Endothelial cell of umbilical vein (primary cell): ENCODE data around the gene MAP3K13. TPM values are rescaled to one million over a fixed set of nuclear protein-coding genes. Genes with fewer than 3 reads are reported as not detected.

ENCODE experiments used
- BruUV-seq: library from RNA; stranded (reverse); fragments of 400-500 nt; replicated peaks from 2 replicates; lab custom pipeline; 2021; lab: Mats Ljungman, UMichigan
- CTCF ChIA-PET: fragments of 300-600, 350-600 bp; sonication (Branson Sonifier 250); formaldehyde crosslinking; loops from one replicate; lab custom pipeline; 2021; ENCODE audit warnings: antibody characterized with exemption, inconsistent platforms; lab: Charles Lee
- POLR2A ChIA-PET: fragments of 300-600, 350-600 bp; sonication (Branson Sonifier 250); formaldehyde crosslinking; loops from one replicate; lab custom pipeline; 2021; ENCODE audit warnings: antibody characterized with exemption, inconsistent platforms; lab: Charles Lee
- DNase-seq: peaks from one replicate; pipeline ENCODE4 v3.0.0-alpha.2; 2011; ENCODE audit warnings: low read depth, low spot score
- FAIRE-seq: peaks from 2 replicates; lab custom pipeline; 2011; peaks lifted over from hg19 to GRCh38; lab: Jason Lieb, UNC
- H2AFZ ChIP-seq: 2 replicates; pipeline ENCODE4 v1.6.0; 2012; ENCODE audit warnings: low read depth, low read length, control low read depth, inconsistent platforms
- H3K27ac ChIP-seq: 2 replicates; pipeline ENCODE4 v1.5.1; 2011; ENCODE audit warnings: low read depth, mild to moderate bottlenecking, control low read depth, low read length, moderate library complexity; ENCODE audit not compliant: insufficient read depth
- H3K27me3 ChIP-seq, 2 experiments: 2 replicates each; pipeline versions ENCODE4 v1.6.0 to v1.6.1; 2011; ENCODE audit warnings: low read length in 2 of 2, mixed read lengths in 1 of 2; ENCODE audit not compliant: control insufficient read depth in 2 of 2, insufficient read depth in 2 of 2
- H3K36me3 ChIP-seq, 2 experiments: 2 replicates in 1 of 2; 3 replicates in 1 of 2; pipeline ENCODE4 v1.5.1; 2011; ENCODE audit warnings: low read length in 2 of 2, mild to moderate bottlenecking in 1 of 2, moderate library complexity in 1 of 2; ENCODE audit not compliant: control insufficient read depth in 2 of 2, insufficient read depth in 2 of 2; ENCODE audit errors: extremely low read depth in 1 of 2
- H3K4me1 ChIP-seq: 3 replicates; pipeline ENCODE4 v1.5.1; 2011; ENCODE audit warnings: mild to moderate bottlenecking, low read length; ENCODE audit not compliant: control insufficient read depth, insufficient read depth; ENCODE audit errors: extremely low read depth
- H3K4me2 ChIP-seq: 2 replicates; pipeline ENCODE4 v1.6.1; 2011; ENCODE audit warnings: low read length, control low read depth, mixed read lengths; ENCODE audit not compliant: insufficient read depth
- H3K4me3 ChIP-seq, 3 experiments: fragments of 200-600 bp in 1 of 3; sonication (generic), shearing (Covaris generic) in 1 of 3; replicated peaks in 1 of 3; 2 replicates each; pipeline ENCODE4 v1.5.1; 2011 to 2016; ENCODE audit warnings: control low read depth in 3 of 3, low read length in 3 of 3, mild to moderate bottlenecking in 2 of 3, inconsistent platforms in 1 of 3, low read depth in 1 of 3, moderate library complexity in 1 of 3; ENCODE audit not compliant: insufficient read depth in 1 of 3
- H3K79me2 ChIP-seq: 2 replicates; pipeline ENCODE4 v1.6.0; 2012; ENCODE audit warnings: low read length, inconsistent platforms; ENCODE audit not compliant: control insufficient read depth, insufficient read depth
- H3K9ac ChIP-seq: replicated peaks from 2 replicates; pipeline ENCODE3; 2011; ENCODE audit warnings: low read length, control low read depth; ENCODE audit not compliant: insufficient read depth; ENCODE audit errors: extremely low read depth
- H3K9me1 ChIP-seq: replicated peaks from 3 replicates; pipeline ENCODE4 v1.6.0; 2011; ENCODE audit warnings: mild to moderate bottlenecking, low read length; ENCODE audit not compliant: control insufficient read depth, insufficient read depth; ENCODE audit errors: extremely low read depth
- H3K9me3 ChIP-seq: replicated peaks from 2 replicates; pipeline ENCODE4 v1.5.1; 2012; ENCODE audit warnings: low read length, inconsistent platforms; ENCODE audit not compliant: control insufficient read depth, insufficient read depth
- H4K20me1 ChIP-seq: replicated peaks from 2 replicates; pipeline ENCODE3; 2011; ENCODE audit warnings: mild to moderate bottlenecking, low read length; ENCODE audit not compliant: control insufficient read depth, insufficient read depth; ENCODE audit errors: extremely low read depth
- EZH2 ChIP-seq: IDR thresholded peaks from 2 replicates; pipeline ENCODE4 v1.6.1; 2012; ENCODE audit warnings: borderline replicate concordance, low read depth, mild to moderate bottlenecking, moderate library complexity, low read length, inconsistent platforms; ENCODE audit not compliant: severe bottlenecking
- FOS ChIP-seq: IDR thresholded peaks from 2 replicates; pipeline ENCODE4 v1.6.1; 2011; ENCODE audit warnings: mild to moderate bottlenecking, low read length, moderate library complexity, borderline replicate concordance; ENCODE audit not compliant: insufficient read depth
- GATA2 ChIP-seq: IDR thresholded peaks from 2 replicates; pipeline ENCODE4 v1.7.0; 2011; ENCODE audit warnings: low read depth, mild to moderate bottlenecking, moderate library complexity, mixed read lengths, low read length; ENCODE audit not compliant: insufficient read length, insufficient read depth
- JUN ChIP-seq: IDR thresholded peaks from 2 replicates; pipeline ENCODE4 v1.6.1; 2011; ENCODE audit warnings: borderline replicate concordance, low read depth; ENCODE audit not compliant: insufficient read length, insufficient read depth
- MYC ChIP-seq: IDR thresholded peaks from one replicate; pipeline ENCODE4 v1.6.1; 2011; ENCODE audit warnings: mild to moderate bottlenecking, low read depth, low read length
- POLR2A ChIP-seq: IDR thresholded peaks from 2 replicates; pipeline ENCODE4 v1.6.1; 2012; ENCODE audit warnings: low read depth, mild to moderate bottlenecking, control low read depth, low read length
- POLR2AphosphoS5 ChIP-seq: IDR thresholded peaks from 2 replicates; pipeline ENCODE4 v1.6.1; 2012; ENCODE audit warnings: low read depth, mild to moderate bottlenecking, control low read depth, low read length, moderate library complexity; ENCODE audit not compliant: insufficient read depth
- dilution Hi-C: fragments of 300-500 bp; cut with MboI; formaldehyde crosslinking; loops from one replicate; pipeline ENCODE4 v1.15.0; 2019; ENCODE audit warnings: low sequenced_read_pairs; ENCODE audit not compliant: extremely low pct_ligation_motif_present
- intact Hi-C: fragments of 100-400 bp; cut with micrococcal nuclease; formaldehyde crosslinking; loops from one replicate; pipeline ENCODE4 v1.10.0; 2022
- polyA plus RNA-seq, 4 experiments: library from polyadenylated mRNA; depleted of rRNA in 3 of 4; stranded (reverse) in 3 of 4; unstranded in 1 of 4; fragments of >200 nt; gene quantifications; 2 replicates each; pipeline versions ENCODE4 v1.2.1 to v1.2.3, GENCODE V29; 2011 to 2012; ENCODE audit warnings: missing spikeins in 1 of 4
- total RNA-seq: library from RNA; stranded (reverse); gene quantifications from 2 replicates; pipeline ENCODE4 v1.2.3, GENCODE V29; 2021
- TF ChIP-seq, protein P1 (sequence below): IDR thresholded peaks from 2 replicates; pipeline ENCODE4 v1.6.1; 2011; ENCODE audit not compliant: insufficient read depth, insufficient read length
- TF ChIP-seq, protein P2 (sequence below), 2 donors: IDR thresholded peaks; 1 replicate in 1 of 2; 2 replicates in 1 of 2; pipeline ENCODE4 v1.5.1; 2011; ENCODE audit warnings: low read length in 2 of 2, mild to moderate bottlenecking in 2 of 2, moderate library complexity in 2 of 2, control low read depth in 1 of 2, inconsistent platforms in 1 of 2, low read depth in 1 of 2; ENCODE audit not compliant: insufficient read depth in 1 of 2; ENCODE audit errors: extremely low read depth in 1 of 2

Gene MAP3K13
- total and polyA plus RNA-seq, 2 donors (not counting 3 experiments of a cell fraction or from before 2014, with no cell fraction given) = 6.2 to 15.4 TPM

DNA sequence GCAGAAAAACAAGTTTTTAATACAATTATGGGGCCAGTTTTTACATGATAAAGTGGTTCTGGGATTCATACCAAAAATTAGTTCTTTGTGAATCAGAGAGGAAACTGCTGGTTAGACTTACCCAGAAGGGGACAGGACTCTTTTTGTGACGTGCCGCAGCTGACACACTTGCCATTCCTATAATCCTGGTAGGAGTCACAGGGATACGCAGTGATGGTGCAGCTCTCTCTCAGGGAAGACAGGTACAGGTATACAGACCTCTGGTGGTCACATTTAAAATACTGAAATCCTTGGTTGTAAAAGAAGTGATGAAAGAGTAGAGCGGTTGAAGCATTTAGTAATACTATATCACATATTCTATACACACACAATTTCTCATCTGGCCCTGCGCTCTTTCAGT is 156.1 kb downstream of the MAP3K13 start:
- H3K79me2 ChIP-seq = no peaks in the 10 kb centered on the region
- dilution Hi-C loops (no loop called here), intact Hi-C loops (no loop called here)
- H3K4me3 ChIP-seq = no peak overlapping the region
- H2AFZ ChIP-seq = no peak overlapping the region
- no TSS peak for BruUV-seq
- no peaks in the 10 kb centered on the region for H4K20me1 ChIP-seq
- H3K9me1 ChIP-seq = no peaks in the 10 kb centered on the region
- H3K27ac ChIP-seq = no peak overlapping the region
- H3K9ac ChIP-seq = no peak overlapping the region
- POLR2A ChIA-PET = no interaction called here
- H3K4me2 ChIP-seq = no peak overlapping the region
- DNase-seq (no peak), FAIRE-seq (no peak)
- CTCF ChIA-PET = interaction anchor here (1.1 kb wide), 1 partner anchor 58 kb away, joined by 3 read pairs; no protein-coding TSS in a partner anchor
- TF ChIP-seq POLR2A (no peak), JUN (no peak), EZH2 (no peak), FOS (no peak), GATA2 (no peak), MYC (no peak), POLR2AphosphoS5 (no peak)
- TF ChIP-seq, protein P1, sequence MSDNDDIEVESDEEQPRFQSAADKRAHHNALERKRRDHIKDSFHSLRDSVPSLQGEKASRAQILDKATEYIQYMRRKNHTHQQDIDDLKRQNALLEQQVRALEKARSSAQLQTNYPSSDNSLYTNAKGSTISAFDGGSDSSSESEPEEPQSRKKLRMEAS = no peak
- TF ChIP-seq, protein P2, sequence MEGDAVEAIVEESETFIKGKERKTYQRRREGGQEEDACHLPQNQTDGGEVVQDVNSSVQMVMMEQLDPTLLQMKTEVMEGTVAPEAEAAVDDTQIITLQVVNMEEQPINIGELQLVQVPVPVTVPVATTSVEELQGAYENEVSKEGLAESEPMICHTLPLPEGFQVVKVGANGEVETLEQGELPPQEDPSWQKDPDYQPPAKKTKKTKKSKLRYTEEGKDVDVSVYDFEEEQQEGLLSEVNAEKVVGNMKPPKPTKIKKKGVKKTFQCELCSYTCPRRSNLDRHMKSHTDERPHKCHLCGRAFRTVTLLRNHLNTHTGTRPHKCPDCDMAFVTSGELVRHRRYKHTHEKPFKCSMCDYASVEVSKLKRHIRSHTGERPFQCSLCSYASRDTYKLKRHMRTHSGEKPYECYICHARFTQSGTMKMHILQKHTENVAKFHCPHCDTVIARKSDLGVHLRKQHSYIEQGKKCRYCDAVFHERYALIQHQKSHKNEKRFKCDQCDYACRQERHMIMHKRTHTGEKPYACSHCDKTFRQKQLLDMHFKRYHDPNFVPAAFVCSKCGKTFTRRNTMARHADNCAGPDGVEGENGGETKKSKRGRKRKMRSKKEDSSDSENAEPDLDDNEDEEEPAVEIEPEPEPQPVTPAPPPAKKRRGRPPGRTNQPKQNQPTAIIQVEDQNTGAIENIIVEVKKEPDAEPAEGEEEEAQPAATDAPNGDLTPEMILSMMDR (IDR thresholded peaks at IDR 0.05; ENCODE audit: extremely low read depth in 1 of 2, insufficient read depth in 1 of 2, low read depth in 1 of 2, low read length in 2 of 2) = no peak
- H3K9me3 ChIP-seq = no peaks in the 10 kb centered on the region
- no peaks in the 10 kb centered on the region for H3K36me3 ChIP-seq
- H3K27me3 ChIP-seq = no peaks in the 10 kb centered on the region
- no peaks in the 10 kb centered on the region for H3K4me1 ChIP-seq
